GM15510 (cell line): ENCODE results near the gene B3GALT4.

ENCODE experiments used
- POLR2A ChIP-seq: IDR thresholded peaks from 3 replicates; pipeline ENCODE4 v1.6.1; 2011; ENCODE audit warnings: borderline replicate concordance; ENCODE audit not compliant: insufficient read length; ENCODE audit errors: extremely low read depth

B3GALT4 gene, protein sequence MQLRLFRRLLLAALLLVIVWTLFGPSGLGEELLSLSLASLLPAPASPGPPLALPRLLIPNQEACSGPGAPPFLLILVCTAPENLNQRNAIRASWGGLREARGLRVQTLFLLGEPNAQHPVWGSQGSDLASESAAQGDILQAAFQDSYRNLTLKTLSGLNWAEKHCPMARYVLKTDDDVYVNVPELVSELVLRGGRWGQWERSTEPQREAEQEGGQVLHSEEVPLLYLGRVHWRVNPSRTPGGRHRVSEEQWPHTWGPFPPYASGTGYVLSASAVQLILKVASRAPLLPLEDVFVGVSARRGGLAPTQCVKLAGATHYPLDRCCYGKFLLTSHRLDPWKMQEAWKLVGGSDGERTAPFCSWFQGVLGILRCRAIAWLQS

GRCh38 chr6:33276864-33277662 is at the start of gene B3GALT4:
Gene B3GALT4 (plus strand): TSS chr6:33277123. CDS start chr6:33277420, 297 bp downstream.
- peak; percentile 75 for TF ChIP-seq POLR2A

GRCh38 chr6:33235221-33235634 is 41.7 kb upstream of the B3GALT4 start:
- TF ChIP-seq POLR2A, result no peak

DNA sequence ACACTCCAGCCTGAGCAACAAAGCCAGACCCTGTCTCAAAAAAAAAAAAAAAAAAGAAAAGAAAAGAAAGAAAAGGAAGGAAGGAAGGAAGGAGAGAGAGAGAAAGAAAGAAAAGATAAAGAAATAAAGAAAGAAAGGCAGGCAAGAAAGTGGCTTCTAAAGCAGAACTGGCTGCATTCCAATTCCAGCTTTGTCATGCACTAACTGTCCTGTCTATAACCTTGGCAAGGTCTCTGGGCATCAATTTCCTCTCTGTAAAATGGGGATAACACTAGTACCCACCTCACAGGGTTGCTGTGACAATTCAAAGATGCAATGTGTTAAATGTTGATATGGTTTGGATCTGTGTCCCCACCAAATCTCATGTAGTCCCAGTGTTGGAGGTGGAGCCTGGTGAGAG is 40.6 kb upstream of the B3GALT4 start:
- TF ChIP-seq POLR2A, result no peak

DNA sequence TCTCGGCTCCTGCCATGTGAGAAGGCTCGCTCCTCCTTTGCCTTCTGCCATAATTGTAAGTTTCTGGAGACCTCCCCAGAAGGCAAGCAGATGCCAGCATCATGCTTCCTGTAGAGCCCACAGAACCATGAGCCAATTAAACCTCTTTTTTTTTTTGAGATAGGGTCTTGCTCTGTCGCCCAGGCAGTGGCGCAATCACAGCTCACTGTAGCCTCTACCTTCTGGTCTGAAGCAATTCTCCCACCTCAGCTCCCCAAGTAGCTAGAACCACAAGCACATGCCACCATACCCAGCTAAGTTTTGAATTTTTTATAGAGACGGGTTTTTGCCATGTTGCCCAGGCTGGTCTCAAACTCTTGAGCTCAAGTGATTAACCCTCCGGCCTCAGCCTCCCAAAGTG is 40.1 kb upstream of the B3GALT4 start:
- no peak for TF ChIP-seq POLR2A

DNA sequence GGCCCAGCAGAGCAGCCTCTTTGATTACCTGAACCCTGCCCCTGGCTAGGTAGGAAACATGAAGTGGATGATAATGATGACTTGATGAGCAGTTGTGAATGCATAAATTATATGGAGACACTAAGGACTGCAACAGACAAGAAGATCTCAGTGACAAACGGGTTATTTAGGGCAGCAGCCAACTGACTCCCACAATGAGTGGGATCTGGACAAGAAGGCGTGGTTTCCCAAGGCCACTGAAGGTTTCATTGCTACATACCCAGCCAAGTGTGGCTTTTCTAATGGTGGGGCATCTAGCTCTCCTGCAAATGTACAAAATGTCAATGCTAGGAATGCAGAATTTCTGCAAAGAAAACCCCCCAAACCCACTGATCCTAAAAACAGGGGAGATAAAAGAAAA is 39.2 kb upstream of the B3GALT4 start:
- TF ChIP-seq POLR2A, result no peak

GRCh38 chr6:33241968-33242367 is 35.0 kb upstream of the B3GALT4 start:
- TF ChIP-seq POLR2A, result no peak

GRCh38 chr6:33243476-33243875 is 33.4 kb upstream of the B3GALT4 start:
- TF ChIP-seq POLR2A, result no peak

DNA sequence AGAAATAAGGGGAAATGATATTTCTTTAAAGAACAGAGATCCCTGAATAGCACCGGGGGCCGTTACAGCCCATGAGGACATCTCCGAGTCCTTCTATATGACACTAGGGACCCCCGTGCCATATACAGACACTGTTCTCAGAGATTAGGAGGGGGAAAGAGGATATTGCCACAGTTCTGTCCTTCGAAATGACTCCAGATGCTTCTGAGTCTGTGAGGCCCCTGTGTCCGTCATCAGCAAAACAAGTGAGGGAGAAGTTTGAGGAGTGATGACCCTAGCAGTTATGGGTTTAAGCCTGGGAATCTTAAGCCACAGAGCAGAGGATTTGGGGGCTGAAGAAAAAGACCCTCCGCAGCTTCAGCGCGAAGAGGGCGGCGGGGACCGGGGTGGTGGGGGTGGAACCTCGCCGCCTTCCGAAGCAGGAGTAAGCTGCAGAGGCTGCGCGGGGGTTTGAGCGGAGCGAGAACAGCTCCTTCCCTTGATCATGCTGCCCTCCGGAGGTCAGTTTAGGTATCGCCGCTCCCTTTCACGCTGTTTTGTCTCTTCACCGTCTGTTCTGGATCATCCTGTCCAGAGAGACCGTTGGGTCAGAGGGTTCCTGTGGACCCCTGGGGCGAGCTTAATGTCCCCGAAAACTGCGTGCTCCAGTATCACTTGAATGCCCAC is 28.8 kb upstream of the B3GALT4 start:
- no peak for TF ChIP-seq POLR2A

GRCh38 chr6:33248643-33248931 is 28.3 kb upstream of the B3GALT4 start:
- no peak for TF ChIP-seq POLR2A

GRCh38 chr6:33248932-33249731 is 27.8 kb upstream of the B3GALT4 start:
- TF ChIP-seq POLR2A, result peak; percentile 89

GRCh38 chr6:33249732-33250630 is 26.9 kb upstream of the B3GALT4 start:
- TF ChIP-seq POLR2A, result no peak

DNA sequence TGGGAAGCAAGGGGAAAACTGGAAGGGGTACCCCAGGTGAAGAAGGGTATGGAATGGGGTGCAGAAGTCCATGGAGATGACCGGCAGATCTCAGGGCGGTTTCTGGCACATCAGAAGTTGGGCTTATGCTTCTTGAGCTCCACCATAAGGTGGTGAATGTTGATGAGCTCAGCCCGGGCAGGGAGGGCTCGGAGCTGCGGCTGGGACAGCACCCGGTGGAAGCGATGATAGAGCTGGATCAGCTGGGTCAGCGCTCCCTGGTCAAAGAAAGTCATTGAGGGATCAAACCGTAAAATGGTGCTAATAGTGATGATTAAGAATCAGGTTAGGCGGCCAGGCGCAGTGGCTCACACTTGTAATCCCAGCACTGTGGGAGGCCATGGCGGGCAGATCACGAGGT is 26.2 kb upstream of the B3GALT4 start:
- no peak for TF ChIP-seq POLR2A

GRCh38 chr6:33251395-33252012 is 25.4 kb upstream of the B3GALT4 start:
- TF ChIP-seq POLR2A, result no peak
